ENCODE results near the gene TGM1.
A peak's percentile ranks its signal among the peaks of the same experiment; 100 is the strongest.

Gene TGM1

DNA sequence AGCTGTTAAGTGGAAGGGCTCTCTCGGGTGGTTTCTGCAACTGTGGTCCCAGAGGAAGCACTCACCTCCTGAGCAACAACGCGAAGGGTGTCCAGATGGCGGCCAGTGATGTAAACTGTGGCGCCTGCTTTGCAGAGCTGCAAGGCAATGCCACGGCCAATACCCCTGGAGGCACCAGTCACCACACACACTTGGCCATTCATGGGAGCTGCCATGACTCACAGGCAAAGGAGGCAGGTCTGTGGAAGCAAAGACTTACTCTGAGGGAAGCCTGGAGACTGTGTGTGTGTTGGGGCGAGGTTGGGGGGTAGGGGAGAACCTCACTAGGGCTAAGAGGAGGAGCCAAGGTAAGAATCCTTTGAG is 35.9 kb upstream of the TGM1 start:
- DNase-seq (ENCODE audit: insufficient read length, low spot score) (no peak), FAIRE-seq (no peak)
- TF ChIP-seq, protein P1, sequence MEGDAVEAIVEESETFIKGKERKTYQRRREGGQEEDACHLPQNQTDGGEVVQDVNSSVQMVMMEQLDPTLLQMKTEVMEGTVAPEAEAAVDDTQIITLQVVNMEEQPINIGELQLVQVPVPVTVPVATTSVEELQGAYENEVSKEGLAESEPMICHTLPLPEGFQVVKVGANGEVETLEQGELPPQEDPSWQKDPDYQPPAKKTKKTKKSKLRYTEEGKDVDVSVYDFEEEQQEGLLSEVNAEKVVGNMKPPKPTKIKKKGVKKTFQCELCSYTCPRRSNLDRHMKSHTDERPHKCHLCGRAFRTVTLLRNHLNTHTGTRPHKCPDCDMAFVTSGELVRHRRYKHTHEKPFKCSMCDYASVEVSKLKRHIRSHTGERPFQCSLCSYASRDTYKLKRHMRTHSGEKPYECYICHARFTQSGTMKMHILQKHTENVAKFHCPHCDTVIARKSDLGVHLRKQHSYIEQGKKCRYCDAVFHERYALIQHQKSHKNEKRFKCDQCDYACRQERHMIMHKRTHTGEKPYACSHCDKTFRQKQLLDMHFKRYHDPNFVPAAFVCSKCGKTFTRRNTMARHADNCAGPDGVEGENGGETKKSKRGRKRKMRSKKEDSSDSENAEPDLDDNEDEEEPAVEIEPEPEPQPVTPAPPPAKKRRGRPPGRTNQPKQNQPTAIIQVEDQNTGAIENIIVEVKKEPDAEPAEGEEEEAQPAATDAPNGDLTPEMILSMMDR (IDR thresholded peaks at IDR 0.05; ENCODE audit: insufficient read depth, missing control alignments), result no peak

DNA sequence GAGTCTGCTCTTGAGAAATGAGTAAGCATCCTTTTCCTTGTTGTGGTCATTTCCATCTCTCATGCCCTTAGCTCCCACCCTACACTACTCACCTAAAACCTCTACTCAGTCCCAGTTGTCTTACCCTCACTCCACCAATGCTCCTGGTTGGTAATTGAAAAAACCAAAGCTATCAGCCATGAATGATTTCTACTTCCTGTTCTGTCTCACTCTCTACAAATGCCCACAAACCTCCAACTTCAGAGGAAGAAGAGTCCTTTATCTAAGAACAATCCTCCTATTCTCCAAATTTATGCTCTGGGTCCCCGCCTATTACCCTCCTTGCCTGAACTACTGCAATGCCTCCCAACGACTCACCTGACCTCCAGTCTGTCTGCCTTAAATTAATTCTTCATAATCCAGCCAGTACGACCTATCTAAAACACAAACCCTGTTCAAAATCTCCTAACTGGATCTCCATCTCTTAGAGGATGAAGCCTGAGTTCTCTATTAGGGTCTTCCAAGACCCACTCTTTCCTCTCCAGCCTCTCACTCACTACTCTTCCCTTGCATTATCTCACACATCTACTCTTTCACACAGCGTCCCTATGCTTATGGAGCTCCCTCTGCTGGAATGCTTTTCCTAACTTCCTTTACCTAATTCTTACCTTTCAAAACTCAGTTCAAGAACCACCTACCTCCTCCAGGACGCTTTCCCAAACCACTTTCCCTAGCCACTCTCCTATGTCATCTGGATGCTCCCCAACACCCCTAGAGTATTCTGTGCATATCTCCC is 34.4 kb upstream of the TGM1 start:
- FAIRE-seq (no peak), DNase-seq (ENCODE audit: insufficient read length, low spot score) (no peak)
- TF ChIP-seq, protein P1 (IDR thresholded peaks at IDR 0.05; ENCODE audit: insufficient read depth, missing control alignments), result peak; percentile 48

DNA sequence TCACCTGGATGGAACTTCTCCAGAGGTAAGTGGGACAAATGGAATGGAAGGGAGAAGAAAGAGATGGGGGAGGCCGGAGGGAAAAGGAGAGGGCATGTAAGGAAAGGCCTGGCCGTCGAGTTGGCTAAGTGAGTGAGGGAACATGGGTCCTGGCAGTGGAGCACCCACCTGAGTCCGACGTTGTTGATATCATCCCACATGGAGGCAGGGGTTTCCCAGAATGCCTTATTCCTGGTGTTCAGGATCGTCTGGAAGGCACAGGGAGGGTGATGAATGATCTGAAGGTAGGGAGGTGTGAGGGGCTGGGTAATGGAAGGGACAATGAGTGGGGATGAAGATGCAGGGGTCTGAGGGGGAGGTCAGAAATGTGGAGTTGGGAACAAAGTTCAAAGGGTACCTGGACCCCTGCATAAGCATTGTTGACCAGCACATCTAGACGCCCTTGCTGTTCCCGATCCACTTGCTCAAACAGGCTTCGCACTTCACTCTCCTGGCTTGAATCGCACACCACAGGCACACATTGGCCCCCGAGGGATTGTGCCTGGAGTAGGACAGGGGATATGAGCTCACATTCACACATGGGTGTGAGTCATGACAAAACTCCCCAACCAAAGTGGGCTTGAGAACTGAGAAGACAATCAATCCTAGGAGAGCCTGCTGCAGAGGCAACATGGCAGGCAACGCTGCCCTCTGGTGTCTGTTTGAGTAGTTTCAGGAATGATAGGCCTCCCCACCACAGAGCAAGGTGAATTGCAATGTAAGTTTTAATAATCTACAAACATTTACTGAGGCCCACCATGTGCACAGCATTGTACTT is 33.6 kb upstream of the TGM1 start:
- DNase-seq (ENCODE audit: insufficient read length, low spot score), result peak; percentile 59
- TF ChIP-seq, protein P1 (IDR thresholded peaks at IDR 0.05; ENCODE audit: insufficient read depth, missing control alignments), result peak; percentile 68
- FAIRE-seq, result no peak

DNA sequence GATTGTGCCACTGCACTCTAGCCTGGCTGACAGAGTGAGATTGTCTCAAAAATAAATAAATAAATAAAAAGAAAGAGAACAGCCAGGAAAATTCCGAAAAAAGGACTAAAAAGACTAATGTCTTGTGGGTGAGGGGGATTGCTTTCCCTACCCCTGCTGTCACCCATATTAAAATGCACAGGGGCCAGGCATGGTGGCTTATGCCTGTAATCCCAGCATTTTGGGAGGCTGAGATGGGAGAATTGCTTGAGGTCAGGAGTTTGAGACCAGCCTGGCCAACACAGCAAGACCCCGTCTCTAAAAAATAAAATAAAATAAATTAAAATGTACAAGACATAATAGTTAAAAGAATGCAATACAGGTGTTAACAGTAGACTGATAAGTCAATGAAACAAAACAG is 30.5 kb upstream of the TGM1 start:
- no peak for DNase-seq (ENCODE audit: insufficient read length, low spot score)
- TF ChIP-seq, protein P1 (IDR thresholded peaks at IDR 0.05; ENCODE audit: insufficient read depth, missing control alignments), result no peak
- FAIRE-seq, result no peak

DNA sequence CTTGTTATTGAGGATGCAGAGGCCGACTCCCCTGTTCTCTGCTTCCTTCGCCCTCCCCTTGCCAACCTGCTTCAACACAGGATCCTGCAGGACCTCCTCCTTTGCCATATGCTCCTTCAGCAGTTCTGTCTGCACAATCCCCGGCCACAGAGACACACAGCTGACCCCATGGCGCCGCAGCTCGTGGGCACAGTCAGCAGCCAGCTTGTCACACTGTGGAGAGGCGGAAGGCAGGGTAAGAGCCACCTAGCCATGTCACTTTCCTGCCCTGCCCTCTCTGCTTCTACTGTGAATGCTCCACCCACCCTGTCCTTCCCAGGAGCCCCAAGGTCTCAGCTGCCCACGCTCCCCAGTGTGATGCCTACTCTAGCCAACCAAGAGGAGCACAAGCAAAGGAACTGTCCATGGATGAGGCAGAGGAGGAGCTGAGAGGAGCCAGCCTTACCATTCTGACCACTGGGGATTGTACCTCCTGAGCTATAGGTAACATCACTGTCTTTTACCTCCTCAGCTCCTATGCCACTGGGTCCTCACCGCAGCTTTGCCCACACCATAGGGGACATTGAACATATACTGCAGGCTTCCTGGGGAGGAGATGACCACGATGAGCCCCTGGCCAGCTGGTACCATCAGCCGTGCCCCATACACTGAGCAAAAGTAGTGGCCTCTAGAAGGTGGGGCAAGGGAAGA is 29.3 kb upstream of the TGM1 start:
- TF ChIP-seq, protein P1 (IDR thresholded peaks at IDR 0.05; ENCODE audit: insufficient read depth, missing control alignments), result no peak
- FAIRE-seq, result no peak
- DNase-seq (ENCODE audit: insufficient read length, low spot score), result no peak

DNA sequence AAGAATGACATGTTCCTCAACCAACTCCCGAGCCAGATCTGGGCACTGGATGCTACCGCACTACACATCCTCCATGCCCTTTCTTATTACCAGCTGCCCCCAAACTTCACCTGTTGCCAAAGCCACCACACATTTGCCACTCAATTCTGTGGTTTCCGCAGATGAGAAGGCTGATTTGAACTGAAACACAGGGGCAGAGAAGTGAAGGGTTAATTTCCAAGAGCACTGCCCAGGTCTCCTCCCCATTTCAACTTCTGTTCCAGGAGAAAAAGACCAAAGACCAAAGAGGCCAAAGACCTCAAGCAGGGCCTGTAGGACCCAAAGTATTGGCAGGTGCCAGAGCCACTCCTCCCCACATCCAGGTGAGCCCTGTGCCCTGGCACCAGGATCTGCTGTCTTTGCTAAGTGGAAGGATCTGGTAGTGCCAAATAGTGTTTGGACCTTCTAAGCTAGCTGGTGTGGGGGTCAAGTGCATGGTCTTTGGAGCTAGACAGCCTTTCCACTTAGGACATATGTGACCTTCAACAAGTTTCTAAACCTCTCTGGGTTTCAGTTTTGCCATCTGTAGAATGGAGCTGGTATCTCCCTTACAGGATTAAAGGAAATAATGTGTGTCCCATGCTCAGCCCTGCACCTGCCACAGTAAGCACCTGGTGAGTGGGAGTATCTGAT is 28.6 kb upstream of the TGM1 start:
- no peak for DNase-seq (ENCODE audit: insufficient read length, low spot score)
- no peak for FAIRE-seq
- TF ChIP-seq, protein P1 (IDR thresholded peaks at IDR 0.05; ENCODE audit: insufficient read depth, missing control alignments), result no peak

Measured in D721Med (cell line).